CD14-positive monocyte (primary cell): ENCODE results near the gene PZP. TPM values are rescaled to one million over a fixed set of nuclear protein-coding genes. Genes with fewer than 3 reads are reported as not detected.

Source experiments
- DNase-seq, 3 donors: peaks; one replicate each; pipeline ENCODE4 v3.0.0-alpha.2; 2011 to 2022
- H2AFZ ChIP-seq: 2 replicates; pipeline ENCODE4 v1.6.0; 2012; ENCODE audit warnings: mild to moderate bottlenecking, low read depth, low read length, inconsistent platforms; ENCODE audit not compliant: insufficient read depth, poor library complexity, severe bottlenecking
- H3K27ac ChIP-seq, 2 donors: 1 replicate in 1 of 2; 2 replicates in 1 of 2; pipeline ENCODE4 v1.5.1; 2012 to 2013; ENCODE audit warnings: low read length in 2 of 2, control low read depth in 1 of 2, inconsistent platforms in 1 of 2, low read depth in 1 of 2, mild to moderate bottlenecking in 1 of 2
- H3K27me3 ChIP-seq, 2 donors: one replicate each; pipeline versions ENCODE4 v1.6.0 to v1.6.1; 2011 to 2013; ENCODE audit warnings: low read length in 2 of 2; ENCODE audit not compliant: control insufficient read depth in 2 of 2, insufficient read depth in 2 of 2
- H3K36me3 ChIP-seq, 2 donors: replicated peaks in 1 of 2; 1 replicate in 1 of 2; 2 replicates in 1 of 2; pipeline versions ENCODE4 v1.5.1 to v1.6.1; 2012 to 2013; ENCODE audit warnings: low read length in 2 of 2, control low read depth in 1 of 2, inconsistent platforms in 1 of 2, mild to moderate bottlenecking in 1 of 2; ENCODE audit not compliant: insufficient read depth in 2 of 2, control insufficient read depth in 1 of 2
- H3K4me1 ChIP-seq, 2 donors: 1 replicate in 1 of 2; 2 replicates in 1 of 2; pipeline versions ENCODE4 v1.5.1 to v1.6.1; 2012 to 2013; ENCODE audit warnings: low read length in 2 of 2, control low read depth in 1 of 2, inconsistent platforms in 1 of 2, mild to moderate bottlenecking in 1 of 2, moderate library complexity in 1 of 2; ENCODE audit not compliant: insufficient read depth in 2 of 2, control insufficient read depth in 1 of 2
- H3K4me2 ChIP-seq: replicated peaks from 2 replicates; pipeline ENCODE3; 2012; ENCODE audit warnings: low read length, moderate library complexity, mild to moderate bottlenecking; ENCODE audit not compliant: poor library complexity, severe bottlenecking; ENCODE audit errors: extremely low read depth
- H3K4me3 ChIP-seq, 3 experiments: fragments of 200-600 bp in 1 of 3; sonication (generic) in 1 of 3; replicated peaks in 1 of 3; 1 replicate in 2 of 3; 2 replicates in 1 of 3; pipeline ENCODE4 v1.5.1; 2011 to 2013; ENCODE audit warnings: low read length in 3 of 3, mild to moderate bottlenecking in 3 of 3, control low read depth in 2 of 3, low read depth in 2 of 3, inconsistent platforms in 1 of 3, moderate library complexity in 1 of 3
- H3K79me2 ChIP-seq: 2 replicates; pipeline ENCODE4 v1.6.0; 2012; ENCODE audit warnings: mild to moderate bottlenecking, control low read depth, inconsistent platforms, low read length, moderate library complexity; ENCODE audit not compliant: insufficient read depth
- H3K9ac ChIP-seq: 2 replicates; pipeline ENCODE4 v1.6.0; 2017; ENCODE audit warnings: low read length, mild to moderate bottlenecking; ENCODE audit not compliant: insufficient read depth, poor library complexity, severe bottlenecking
- H3K9me3 ChIP-seq, 2 donors: replicated peaks in 1 of 2; 1 replicate in 1 of 2; 2 replicates in 1 of 2; pipeline versions ENCODE4 v1.5.1 to v1.6.1; 2012 to 2013; ENCODE audit warnings: low read length in 2 of 2, control low read depth in 1 of 2; ENCODE audit not compliant: control insufficient read depth in 1 of 2, insufficient read depth in 1 of 2
- H4K20me1 ChIP-seq: 2 replicates; pipeline ENCODE4 v1.6.0; 2012; ENCODE audit warnings: mild to moderate bottlenecking, low read length, control low read depth, moderate library complexity; ENCODE audit not compliant: insufficient read depth
- H3K27ac Mint-ChIP-seq, 7 donors: one replicate each; pipeline ENCODE4 v1.8.0; 2020; ENCODE audit warnings: mild to moderate bottlenecking in 7 of 7, mixed read lengths in 7 of 7, moderate library complexity in 6 of 7, inconsistent platforms in 2 of 7
- H3K27me3 Mint-ChIP-seq, 3 donors: one replicate each; pipeline ENCODE4 v1.8.0; 2021 to 2022; ENCODE audit warnings: low read depth in 3 of 3, mild to moderate bottlenecking in 3 of 3, mixed read lengths in 3 of 3, moderate library complexity in 3 of 3, inconsistent platforms in 1 of 3
- H3K36me3 Mint-ChIP-seq, 2 donors: one replicate each; pipeline ENCODE4 v1.8.0; 2020; ENCODE audit warnings: mixed read lengths in 2 of 2, inconsistent platforms in 1 of 2, mild to moderate bottlenecking in 1 of 2
- H3K4me1 Mint-ChIP-seq: one replicate; pipeline ENCODE4 v1.8.0; 2020; ENCODE audit warnings: mild to moderate bottlenecking, mixed read lengths
- H3K4me3 Mint-ChIP-seq, 2 donors: one replicate each; pipeline ENCODE4 v1.8.0; 2020; ENCODE audit warnings: mild to moderate bottlenecking in 2 of 2, mixed read lengths in 2 of 2, moderate library complexity in 1 of 2
- H3K9me3 Mint-ChIP-seq, 7 donors: one replicate each; pipeline ENCODE4 v1.8.0; 2020 to 2022; ENCODE audit warnings: mixed read lengths in 7 of 7, mild to moderate bottlenecking in 6 of 7, moderate library complexity in 6 of 7, inconsistent platforms in 2 of 7
- WGBS: methylation state at CpG from one replicate; pipeline ENCODE4 v1.1.5; 2013; ENCODE audit warnings: missing lambda C conversion rate; ENCODE audit not compliant: insufficient coverage; 5-methylcytosine and 5-hydroxymethylcytosine counted together
- intact Hi-C, 2 donors: fragments of 100-400 bp; cut with micrococcal nuclease; formaldehyde crosslinking; loops; one replicate each; pipeline versions ENCODE4 v1.15.0 to v1.15.1; 2023
- polyA plus RNA-seq, 3 donors: library from polyadenylated mRNA; depleted of rRNA in 1 of 3; unstranded in 2 of 3; stranded (reverse) in 1 of 3; fragments of 300-500 nt in 2 of 3; fragments of >200 nt in 1 of 3; fragmentation: Illumina TruSeq in 2 of 3; gene quantifications; 1 replicate in 2 of 3; 2 replicates in 1 of 3; pipeline ENCODE4 v1.2.3, GENCODE V29; 2012 to 2021
- TF ChIP-seq, protein P1 (sequence below): fragments of 200-600 bp; IDR thresholded peaks from one replicate; pipeline ENCODE4 v1.8.0; 2022; ENCODE audit warnings: antibody characterized with exemption, mild to moderate bottlenecking

The PZP gene
- polyA plus RNA-seq, 3 donors: not detected

GRCh38 chr12:9115731-9116559 is 92.2 kb downstream of the PZP start, which contains the start of gene A2M:
TSS of gene A2M (minus strand) at chr12:9115919. CDS start at chr12:9115849, 70 bp downstream.
- peaks cover 0 to 2% (median 0%) of the 10 kb centered on the region in 7 donors for H3K9me3 Mint-ChIP-seq
- H3K27me3 ChIP-seq: no peaks in the 10 kb centered on the region
- H3K4me3 Mint-ChIP-seq: peak within 1 kb of the TSS in 1 of 2 donors; percentile 70
- peak; percentile 12 to 43 (median 35) for DNase-seq
- peaks cover 32 to 43% of the 10 kb centered on the region in 2 donors for H3K4me1 ChIP-seq
- H4K20me1 ChIP-seq: no peaks in the 10 kb centered on the region
- no peak within 1 kb of the TSS for H2AFZ ChIP-seq
- 81% methylated on average over 6 of the region's 9 CpGs for WGBS
- TF ChIP-seq, protein P1, sequence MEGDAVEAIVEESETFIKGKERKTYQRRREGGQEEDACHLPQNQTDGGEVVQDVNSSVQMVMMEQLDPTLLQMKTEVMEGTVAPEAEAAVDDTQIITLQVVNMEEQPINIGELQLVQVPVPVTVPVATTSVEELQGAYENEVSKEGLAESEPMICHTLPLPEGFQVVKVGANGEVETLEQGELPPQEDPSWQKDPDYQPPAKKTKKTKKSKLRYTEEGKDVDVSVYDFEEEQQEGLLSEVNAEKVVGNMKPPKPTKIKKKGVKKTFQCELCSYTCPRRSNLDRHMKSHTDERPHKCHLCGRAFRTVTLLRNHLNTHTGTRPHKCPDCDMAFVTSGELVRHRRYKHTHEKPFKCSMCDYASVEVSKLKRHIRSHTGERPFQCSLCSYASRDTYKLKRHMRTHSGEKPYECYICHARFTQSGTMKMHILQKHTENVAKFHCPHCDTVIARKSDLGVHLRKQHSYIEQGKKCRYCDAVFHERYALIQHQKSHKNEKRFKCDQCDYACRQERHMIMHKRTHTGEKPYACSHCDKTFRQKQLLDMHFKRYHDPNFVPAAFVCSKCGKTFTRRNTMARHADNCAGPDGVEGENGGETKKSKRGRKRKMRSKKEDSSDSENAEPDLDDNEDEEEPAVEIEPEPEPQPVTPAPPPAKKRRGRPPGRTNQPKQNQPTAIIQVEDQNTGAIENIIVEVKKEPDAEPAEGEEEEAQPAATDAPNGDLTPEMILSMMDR: no peak
- no peak within 1 kb of the TSS for H3K9ac ChIP-seq
- H3K79me2 ChIP-seq: no peaks in the 10 kb centered on the region
- peak within 1 kb of the TSS; percentile 62 for H3K4me2 ChIP-seq
- H3K36me3 ChIP-seq: no peaks in the 10 kb centered on the region
- no peaks in the 10 kb centered on the region for H3K9me3 ChIP-seq
- peaks cover 40% of the 10 kb centered on the region for H3K4me1 Mint-ChIP-seq
- no peaks in the 10 kb centered on the region for H3K36me3 Mint-ChIP-seq
- peaks cover 0 to 2% (median 0%) of the 10 kb centered on the region in 3 donors for H3K27me3 Mint-ChIP-seq
- peak within 1 kb of the TSS in 1 of 2 donors; percentile 65 for H3K27ac ChIP-seq
- intact Hi-C loops: no loop called here
- H3K27ac Mint-ChIP-seq: peak within 1 kb of the TSS; percentile 59 to 92 (median 73)
- H3K4me3 ChIP-seq: peak within 1 kb of the TSS in 1 of 3 experiments; percentile 58

GRCh38 chr12:9114946-9115345 is 93.2 kb downstream of the PZP start:
- Histone ChIP-seq H3K79me2 (no peaks in the 10 kb centered on the region), H4K20me1 (no peaks in the 10 kb centered on the region), H2AFZ (no peak overlapping the region), H3K27me3 (no peaks in the 10 kb centered on the region), H3K4me2 (no peak overlapping the region), H3K27ac (peak overlapping the region in 1 of 2 donors; percentile 21), H3K4me1 (peaks cover 32 to 43% of the 10 kb centered on the region in 2 donors), H3K36me3 (no peaks in the 10 kb centered on the region), H3K4me3 (no peak overlapping the region), H3K9ac (no peak overlapping the region), H3K9me3 (no peaks in the 10 kb centered on the region)
- Mint-ChIP-seq H3K27me3 (peaks cover 0 to 2% (median 0%) of the 10 kb centered on the region in 3 donors), H3K4me3 (no peak overlapping the region), H3K36me3 (no peaks in the 10 kb centered on the region), H3K9me3 (peaks cover 0 to 2% (median 0%) of the 10 kb centered on the region in 7 donors), H3K4me1 (peaks cover 40% of the 10 kb centered on the region), H3K27ac (peak overlapping the region in 5 of 7 donors; percentile 14 to 92 (median 37))
- peak; percentile 21 to 72 (median 58) for DNase-seq
- intact Hi-C loops: no loop called here
- TF ChIP-seq, protein P1: no peak
